DMS79 (cell line): ENCODE measurements around the gene CBY1.

Experiments used
- DNase-seq: peaks from one replicate; lab custom pipeline; 2025; lab: John Stamatoyannopoulos, UW

Gene CBY1

DNA sequence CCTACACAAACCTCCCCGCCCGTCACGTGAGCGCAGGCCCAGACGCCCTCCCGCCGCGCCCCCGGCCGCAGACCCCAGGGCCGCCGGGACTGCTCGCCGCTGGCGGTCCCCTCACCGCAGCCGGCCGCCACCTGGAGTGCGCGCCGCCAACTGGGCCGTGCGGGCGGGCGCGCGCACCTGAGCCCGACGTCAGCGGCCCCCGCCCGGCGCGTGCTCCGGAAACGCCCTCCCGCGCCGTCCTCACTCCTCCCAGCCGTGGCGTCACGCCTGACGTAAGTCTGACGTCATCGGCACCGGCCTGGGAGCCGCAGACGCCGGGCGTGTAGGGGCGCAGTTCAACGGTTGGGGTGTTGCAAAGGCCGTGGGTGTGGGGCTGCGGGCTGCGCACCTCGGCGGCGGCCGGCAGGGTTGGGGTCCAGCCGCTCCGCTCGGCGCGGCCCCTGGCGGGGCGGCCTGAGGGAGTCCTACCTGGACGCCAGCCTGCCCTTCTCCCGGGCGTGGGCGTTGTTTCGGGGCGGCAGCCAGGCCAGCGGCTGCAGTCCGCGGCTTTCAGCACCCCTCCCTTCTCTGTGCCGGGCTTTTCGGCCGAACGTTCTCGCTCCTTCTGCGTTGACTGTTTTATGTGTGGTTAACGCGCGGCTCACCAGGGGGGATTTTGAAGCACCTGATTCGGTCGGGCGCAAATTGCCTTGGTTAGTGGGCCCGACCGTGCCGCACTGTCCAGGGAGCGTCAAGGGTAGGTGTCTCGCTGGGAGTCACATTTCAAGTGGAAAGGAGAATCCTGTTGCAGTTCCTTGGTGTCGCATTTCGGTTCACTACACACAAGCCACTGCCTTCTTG is 44.6 kb downstream of the CBY1 start, which contains the start of gene JOSD1:
JOSD1 (minus strand) TSS at position 155 of the 840 bp plus-strand sequence. CDS start 956 bp downstream, outside the sequence.
- DNase-seq, result peak; percentile 44

DNA sequence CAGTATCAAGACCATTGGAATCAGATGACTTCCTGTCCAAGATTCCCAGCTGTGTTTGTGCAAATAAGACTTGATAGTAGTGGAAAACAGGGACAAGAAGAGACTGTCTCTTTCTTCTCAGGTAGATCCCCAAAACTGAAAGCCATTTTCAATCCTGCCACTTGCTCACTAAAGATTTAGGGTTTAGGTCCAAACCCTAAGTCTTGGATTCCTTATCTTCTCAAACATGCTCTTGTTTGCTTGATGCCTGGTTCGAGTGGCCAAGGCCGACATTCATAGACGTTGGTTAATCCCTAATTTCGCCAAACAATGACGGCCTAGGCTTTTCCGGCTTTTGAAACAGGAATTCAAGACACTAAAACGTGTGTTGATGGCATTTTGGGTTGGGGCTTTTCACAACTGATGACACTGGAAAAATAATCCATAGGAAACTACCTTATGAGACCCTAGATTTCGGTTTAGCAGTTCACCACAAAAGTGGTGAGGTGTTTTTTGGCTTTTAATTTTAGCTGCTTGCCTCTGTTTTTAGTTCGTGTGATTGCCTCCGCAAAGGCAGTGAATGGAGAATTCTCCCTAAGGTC is 48.3 kb downstream of the CBY1 start:
- DNase-seq, result no peak

DNA sequence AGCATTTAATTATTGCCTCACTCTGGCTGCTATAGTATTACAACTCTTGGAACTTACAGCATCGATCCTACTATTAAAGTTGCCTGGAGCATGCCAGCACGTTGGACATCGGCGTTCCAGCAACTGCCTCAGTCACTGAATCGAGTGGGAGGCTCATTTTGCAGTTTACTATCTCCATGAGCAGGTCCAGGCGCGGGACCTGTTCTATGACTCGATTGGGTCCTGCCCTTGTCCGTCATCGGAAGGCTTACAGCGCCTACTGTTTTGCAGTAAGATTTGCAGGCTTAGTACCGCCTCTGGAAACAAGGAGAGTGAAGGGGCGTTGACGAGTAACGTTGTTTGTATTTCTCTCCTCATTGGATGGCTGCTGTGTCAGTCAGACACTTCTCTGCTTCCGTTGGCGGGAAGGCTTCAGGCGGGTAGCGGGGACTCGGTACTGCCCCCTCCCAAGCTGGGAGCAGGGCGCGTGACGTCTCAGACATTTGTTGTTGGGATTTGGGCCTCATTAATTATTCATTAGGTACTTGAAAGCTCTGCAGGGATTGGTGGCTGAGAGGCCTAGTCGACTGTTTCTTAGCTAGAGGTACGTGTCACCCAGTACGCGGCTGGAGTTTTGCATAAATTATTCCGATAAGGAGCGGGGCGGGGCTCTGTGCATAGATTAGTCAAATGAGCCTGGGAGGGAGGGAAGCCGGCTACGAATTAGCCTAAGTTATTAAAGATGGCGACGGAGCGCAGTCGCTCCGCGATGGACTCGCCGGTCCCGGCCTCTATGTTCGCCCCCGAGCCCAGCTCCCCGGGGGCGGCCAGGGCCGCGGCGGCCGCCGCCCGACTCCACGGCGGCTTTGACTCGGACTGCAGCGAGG is 49.0 kb downstream of the CBY1 start, which contains the start of gene GTPBP1:
GTPBP1 (plus strand) TSS at position 710 of the 866 bp plus-strand sequence; CDS start at position 722, 12 bp downstream.
- DNase-seq, result peak; percentile 97

DNA sequence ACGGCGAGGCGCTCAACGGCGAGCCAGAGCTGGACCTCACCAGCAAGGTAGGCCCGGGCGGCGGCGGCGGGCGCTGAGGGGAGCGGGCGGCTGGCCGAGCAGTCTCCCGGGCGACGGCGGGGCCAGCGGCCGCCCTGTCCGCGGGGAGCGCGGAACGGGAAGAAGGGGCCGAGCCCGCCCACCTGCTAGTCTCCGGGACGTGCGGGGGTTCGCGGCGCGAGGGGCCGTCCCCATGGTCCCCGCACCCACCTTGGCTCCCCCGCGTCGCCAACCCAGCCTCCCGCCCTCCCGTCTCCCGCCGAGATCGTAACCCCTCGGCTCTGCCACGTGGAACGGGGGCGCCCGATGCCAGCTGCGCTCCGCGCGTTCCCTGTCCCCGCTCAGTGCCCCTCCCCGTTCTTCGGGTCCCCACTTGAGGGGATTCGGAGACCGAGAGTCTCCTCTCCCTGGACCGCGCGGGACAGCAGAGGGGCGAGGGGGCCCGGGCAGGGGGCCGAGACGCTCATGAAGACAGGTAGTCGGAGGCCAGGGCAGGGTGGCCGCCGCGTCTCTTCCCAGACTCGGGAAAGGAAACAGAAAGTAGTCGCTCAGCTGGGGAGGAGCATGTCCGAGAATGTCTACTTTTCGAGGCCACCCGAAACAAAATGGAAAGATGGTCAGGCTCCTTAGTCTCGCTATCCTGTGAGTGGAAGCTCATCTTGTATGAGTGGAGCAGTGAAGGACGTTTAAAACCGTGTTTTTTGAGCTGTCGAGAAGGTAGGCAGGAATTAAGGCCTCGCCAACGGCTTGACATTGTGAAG is 49.9 kb downstream of the CBY1 start:
- no peak for DNase-seq

DNA sequence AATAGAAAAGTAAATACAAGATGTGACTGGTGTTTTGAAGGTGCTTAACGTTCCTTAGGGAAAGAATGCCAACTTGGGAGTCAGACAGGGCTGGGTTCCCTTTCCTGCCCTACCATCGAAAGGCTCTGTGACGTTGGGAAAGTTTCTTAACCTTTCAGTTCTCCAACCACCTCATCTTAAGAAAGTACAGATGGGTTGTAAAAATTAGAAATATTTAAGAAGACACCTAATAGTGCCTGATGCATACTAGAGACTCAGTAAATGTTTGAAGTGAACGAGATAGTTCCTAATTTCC is 50.4 kb downstream of the CBY1 start:
- DNase-seq, result no peak

DNA sequence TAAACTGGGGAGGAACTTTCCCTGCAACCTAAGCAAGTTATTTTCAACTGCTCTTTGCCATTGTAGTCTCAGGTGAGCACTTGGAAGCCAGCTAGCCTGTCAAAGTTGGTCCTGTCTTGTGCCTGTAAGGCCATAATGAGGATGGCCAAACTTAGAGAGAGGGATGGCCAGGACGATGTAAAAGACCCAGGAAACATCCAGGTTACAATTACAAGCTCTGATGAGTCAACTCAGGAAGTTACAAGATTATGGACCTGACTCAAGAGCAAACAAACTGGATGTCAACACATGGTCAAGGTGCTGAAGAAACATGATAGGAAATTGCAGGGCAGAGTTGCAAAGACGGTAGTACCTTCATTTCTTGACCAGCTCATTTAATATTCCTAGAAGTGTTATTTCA is 50.9 kb downstream of the CBY1 start:
- DNase-seq, result no peak

DNA sequence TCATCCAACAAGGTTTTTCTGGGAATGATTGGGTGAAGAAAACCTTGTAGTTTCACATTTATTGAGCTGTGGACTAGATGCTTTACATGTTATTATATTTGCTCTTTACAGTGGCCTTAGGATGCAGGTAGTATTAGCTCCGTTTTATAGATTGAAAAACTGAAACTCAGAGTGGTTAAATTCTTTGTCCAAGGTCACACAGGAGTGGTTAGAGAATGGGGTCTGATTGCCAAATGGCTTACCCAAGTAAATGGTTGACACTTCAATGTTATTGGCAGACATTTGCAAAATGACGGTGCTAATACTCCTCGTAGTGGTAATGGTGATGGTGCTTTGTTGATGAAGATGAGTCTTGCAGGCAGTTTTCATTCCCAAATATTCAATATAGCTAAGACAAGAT is 51.5 kb downstream of the CBY1 start:
- DNase-seq, result no peak

DNA sequence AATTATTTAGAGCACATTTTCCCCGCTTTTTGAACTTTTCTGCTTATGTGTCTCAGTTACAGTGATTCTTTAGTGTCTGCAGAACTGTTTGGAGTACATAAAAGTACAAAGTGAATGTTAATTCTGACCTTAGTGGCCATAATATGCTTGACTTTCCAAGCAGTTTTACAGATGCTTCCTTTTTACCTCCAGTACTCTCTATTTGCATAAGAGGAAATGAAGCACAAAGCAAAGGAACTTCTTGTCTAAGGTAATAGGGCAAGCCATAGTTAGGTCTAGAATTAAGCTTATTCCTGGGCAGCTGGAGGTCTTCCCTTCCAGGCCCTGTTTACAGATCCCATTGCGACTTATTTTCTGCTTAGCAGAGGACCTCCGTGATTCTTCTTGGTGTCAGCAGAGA is 52.9 kb downstream of the CBY1 start:
- DNase-seq, result no peak

DNA sequence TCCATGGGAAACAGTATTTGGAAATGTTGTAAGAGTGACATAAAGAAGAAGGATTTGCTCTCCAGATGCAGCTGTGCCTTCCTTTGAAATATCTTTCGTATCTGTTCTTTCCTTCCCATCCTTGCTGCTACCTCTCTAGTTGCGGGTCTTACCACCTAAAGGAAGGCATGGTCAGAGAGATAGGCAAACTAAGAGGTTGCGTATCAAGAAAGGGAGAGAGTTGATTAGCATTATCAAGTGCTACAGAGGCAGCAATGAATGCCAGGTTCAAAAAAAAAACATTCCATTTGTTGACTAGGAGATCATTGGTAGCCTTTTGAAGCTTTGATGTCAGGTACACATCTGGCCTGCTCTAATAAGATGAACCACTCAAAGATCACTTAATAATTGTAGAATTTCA is 53.9 kb downstream of the CBY1 start:
- DNase-seq, result no peak

DNA sequence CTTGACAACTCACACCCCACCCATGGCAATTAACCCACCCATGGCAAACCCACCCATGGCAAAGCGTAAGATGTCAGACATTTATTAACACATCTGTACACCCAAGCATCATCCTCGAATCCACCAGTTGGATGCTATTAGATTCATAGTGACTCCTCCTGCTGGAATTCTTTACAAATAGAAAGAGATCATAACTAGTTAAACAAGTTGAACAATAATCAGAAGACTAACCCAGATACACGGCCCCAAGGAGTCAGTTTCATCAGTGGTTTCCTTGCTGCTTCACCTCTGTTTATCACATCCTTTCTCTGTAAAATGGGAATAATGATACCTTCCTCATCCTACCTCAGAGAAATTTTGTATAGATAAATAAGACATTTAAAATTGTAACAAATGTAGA is 54.4 kb downstream of the CBY1 start:
- DNase-seq, result no peak

DNA sequence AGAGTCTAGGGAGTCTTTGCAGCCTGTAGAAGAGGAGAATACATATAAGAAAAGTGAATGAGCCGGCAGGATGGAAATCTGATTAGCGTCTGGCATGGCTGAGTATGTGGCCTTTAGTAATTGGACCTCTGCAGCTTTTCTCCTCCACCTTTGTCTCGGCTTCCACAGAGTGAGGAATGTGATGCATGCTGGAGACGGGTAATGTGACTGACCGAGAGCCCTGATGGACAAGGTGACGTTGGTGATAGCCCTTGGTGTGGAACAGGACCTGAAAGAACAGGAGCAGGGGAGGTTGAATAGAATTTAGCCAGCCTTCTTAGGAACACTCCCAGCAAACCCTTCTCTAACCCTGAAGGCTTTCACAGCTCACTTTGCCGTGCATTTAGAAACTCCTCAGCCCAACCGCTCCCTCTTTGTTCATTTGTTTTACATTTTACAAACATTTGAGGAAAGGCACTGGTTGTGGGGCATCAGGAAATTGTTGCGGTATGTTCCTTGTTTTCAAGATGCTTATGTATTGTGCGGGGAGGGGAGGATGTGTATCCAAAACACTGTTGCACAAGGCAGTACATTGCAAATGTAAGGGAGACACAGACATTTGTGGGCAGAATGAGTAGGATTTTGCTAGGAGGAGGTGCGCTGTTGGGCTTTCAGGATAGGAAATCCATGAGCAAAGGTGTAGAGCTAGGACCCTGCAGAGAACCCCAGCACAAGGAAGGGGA is 56.2 kb downstream of the CBY1 start:
- no peak for DNase-seq

DNA sequence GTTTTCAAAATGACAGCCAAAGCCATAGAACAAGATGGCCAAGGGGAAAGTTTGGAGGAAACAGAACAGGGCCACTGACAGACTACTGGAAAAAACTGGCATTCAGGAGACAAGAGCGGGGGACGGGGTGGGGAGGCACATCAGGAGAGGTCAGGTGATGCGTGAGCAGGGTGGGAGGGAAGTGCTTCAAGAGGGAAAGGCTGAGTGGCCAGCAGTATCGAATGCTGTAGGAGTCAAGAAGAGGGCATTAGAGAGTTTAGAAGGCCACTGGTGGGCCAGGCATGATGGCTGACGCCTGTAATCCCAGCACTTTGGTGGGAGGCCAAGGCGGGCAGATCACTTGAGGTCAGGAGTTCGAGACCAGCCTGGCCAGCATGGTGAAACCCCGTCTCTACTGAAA is 57.5 kb downstream of the CBY1 start:
- DNase-seq, result no peak

DNA sequence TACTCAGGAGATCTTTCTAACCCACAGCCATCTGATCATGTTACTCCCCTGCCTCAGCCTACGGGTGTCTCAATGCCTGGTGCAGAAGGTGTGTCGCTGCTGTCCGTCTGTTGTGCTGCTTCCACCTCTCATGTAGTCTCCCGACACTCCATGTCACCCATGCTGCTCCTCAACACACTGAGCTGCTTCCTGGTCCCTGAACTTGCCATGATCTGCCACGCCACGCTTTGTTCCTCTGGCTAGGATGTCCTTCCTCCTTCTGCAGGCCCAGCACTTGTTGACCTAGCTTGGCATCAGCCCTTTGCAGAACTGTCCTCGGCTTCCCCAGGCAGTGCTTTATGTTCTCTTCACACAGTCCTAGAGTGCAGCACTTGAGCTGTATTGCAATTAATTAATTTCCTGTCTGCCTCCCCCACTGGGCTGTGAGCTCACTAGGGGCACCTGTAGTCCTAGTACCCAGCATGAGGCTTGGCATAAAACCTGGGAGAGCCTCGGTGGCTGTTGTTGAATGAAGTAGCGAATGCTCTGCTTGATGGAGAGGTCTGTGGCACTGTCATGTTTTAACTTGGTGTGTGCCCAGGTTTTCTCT is 58.8 kb downstream of the CBY1 start:
- peak; percentile 42 for DNase-seq

DNA sequence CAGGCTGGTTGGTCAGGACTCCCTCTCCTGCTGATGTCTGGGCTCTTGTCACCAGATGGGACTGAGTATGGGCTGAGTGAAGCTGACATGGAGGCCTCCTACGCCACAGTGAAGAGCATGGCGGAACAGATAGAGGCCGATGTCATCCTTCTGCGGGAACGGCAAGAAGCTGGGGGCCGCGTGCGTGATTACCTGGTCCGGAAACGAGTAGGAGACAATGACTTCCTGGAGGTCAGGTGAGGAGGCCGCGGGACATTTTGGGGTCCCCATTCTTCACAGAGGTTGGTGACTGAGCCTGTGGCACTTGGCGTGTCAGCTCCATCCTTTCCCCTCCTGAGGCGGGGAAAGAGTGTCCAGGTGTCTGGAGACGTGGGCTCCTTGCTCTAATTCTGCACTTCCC is 59.4 kb downstream of the CBY1 start:
- no peak for DNase-seq

DNA sequence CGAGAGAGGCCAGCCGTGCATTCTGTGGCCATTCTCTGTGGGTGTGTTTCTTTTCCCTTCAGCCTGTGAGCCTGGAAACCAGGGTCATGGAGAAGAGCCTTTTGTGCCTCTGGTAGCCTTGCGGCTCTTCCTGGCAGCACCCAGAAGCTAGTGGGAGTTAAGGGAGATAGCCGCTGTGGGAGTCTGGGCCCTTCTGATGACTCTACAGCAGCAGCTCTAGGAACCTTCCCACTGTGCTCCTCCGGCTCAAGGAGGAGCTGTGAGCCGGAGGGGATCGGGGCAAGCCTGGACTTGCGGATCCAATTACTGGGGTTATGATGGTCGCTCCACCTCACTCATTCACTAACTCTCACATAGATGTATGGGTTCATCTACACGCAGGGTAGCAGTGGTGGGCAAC is 59.8 kb downstream of the CBY1 start:
- no peak for DNase-seq

DNA sequence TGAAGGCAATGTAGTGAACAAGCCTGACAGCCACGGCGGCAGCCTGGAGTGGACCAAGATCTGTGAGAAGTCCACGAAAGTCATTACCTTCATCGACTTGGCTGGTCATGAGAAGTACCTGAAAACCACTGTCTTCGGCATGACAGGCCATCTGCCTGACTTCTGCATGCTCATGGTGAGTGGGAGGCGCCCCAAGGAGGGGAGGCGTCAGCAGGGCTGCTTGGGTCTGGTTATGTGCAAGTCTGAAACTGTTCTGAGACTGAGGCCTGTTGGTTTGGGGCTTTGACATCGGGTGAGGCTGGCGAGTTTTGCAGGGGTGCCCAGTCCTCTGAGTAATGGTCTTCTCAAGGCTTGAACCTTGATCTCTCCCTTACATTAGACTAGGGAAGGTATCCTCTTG is 60.4 kb downstream of the CBY1 start:
- DNase-seq, result no peak

DNA sequence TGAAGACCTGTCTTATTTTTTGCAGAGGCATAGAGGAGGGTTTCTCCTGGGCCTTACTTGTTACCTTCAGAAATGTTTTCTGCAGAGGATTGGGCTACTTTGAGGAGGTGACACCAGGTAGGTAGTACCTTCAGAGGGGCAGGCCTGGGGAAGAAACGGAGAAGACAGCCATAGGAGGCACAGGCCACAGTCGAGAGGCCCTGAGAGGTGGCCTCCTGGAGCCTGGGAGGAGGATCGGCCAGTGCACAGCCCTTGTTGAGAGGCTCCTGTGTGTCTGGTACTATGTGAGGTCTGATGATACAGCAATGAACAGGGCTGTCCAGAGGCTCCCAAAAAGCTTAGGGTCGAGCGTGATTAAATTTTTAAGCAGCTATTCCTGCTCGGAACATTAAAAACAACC is 60.8 kb downstream of the CBY1 start:
- no peak for DNase-seq

DNA sequence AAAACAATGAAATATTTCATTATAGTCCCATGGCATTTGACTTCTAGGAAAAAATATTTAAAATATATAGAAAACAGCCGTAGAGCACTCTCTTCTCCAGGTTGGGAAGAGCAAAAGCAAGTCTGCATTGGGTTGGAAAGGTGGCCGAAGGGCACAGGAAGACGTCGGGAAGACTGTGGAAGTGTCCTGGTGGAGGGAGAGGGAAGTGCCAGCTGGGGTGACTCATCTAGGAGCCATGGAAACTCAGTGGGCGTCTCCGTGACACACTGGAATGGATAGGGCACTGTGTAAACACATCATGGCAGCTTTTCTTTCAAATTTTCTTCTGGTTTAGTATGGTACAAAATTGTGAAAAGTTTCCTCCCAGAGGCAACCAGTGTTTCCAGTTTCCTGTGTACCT is 62.0 kb downstream of the CBY1 start:
- DNase-seq, result no peak

DNA sequence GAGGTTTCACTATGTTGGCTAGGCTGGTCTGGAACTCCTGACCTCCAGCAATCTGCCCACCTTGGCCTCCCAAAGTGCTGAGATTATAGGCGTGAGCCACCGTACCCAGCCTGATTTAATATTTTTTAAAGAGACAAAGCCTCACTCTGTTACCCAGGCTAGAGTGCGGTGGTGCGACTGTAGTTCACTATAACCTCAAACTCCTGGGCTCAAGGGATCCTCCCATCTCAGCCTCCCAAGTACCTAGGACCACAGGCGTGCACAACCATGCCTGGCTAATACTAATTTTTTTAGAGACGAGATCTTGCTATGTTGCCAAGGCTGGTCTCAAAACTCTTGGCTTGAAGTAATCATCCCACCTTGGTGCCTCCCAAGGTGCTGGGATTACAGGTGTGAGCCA is 62.8 kb downstream of the CBY1 start:
- no peak for DNase-seq

DNA sequence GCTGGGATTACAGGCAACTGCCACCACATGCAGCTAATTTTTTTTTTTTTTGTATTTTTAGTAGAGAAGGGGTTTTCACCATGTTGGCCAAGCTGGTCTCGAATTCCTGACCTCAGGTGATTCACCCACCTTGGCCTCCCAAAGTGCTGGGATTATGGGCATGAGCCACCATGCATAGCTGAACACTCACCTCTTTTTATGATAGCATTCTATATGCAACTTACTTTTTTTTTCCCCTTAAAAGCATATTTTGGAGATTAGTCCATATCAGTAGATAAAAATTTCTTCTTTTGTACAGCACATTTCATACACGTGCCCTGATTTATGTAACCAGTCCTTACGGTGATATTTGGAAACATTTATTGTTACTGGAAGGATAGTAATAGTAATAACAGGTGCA is 63.9 kb downstream of the CBY1 start:
- no peak for DNase-seq

DNA sequence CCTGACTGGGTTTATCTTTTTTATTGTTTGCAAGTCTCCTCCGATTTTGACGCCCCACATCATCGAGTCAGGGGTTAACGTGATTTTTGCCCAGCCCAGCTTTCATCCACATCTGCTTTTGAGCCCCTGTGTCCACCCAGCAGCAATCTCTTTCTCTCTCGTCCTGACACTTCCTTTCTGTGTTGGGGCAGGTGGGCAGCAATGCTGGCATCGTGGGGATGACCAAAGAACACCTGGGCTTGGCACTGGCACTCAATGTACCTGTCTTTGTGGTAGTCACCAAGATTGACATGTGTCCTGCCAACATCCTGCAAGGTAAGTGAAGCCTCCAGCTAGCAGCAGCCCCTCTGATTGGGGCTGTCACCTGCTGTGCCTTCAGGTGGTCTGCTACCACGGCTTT is 65.1 kb downstream of the CBY1 start:
- DNase-seq, result no peak
